ENCODE data around the gene ACSM5.
"Not testable (repeated sequence)": the region's sequence is repeated elsewhere in the genome, so short reads cannot be mapped to it uniquely, and the experiment has no call there.

Gene ACSM5

DNA sequence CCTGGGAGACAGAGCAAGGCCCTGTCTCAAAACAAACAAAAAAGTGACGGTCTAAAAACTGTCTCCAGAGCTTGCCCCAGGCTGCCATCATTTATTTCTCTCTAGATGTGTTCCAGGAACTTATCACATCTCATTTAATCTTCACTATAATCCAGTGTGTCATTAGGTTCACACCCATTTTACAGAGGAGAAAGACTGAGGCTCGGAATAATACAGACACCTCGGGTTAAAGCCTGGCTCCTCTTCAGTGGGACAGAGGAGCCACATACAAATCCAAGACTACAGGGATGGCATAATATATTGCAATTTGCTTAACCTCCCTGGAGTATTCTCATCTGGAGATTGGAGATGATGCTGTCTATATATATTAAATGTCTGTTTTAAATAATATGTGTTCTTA is 10.7 kb upstream of the ACSM5 start:
- no peak for DNase-seq (ENCODE audit: low read depth)

DNA sequence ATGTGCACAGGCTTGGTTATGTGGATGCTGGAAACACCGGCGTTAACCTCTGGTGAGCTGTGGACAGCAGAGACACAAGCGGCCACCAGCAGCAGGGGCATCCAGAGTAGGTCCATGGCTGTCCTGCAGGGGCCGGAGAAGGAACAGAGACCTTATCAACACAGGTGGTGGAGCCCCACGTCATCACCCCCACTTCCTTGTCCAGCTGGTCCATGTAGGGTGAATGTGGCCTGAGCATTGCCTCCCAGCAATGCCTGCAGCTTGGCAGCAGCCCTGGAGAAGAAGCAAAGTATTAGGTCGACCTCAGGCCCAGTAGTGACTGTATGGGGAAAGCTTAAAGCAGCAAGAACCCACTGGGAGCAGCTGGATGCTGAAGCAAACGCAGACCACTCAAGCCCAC is 10.1 kb upstream of the ACSM5 start:
- no peak for DNase-seq (ENCODE audit: low read depth)

DNA sequence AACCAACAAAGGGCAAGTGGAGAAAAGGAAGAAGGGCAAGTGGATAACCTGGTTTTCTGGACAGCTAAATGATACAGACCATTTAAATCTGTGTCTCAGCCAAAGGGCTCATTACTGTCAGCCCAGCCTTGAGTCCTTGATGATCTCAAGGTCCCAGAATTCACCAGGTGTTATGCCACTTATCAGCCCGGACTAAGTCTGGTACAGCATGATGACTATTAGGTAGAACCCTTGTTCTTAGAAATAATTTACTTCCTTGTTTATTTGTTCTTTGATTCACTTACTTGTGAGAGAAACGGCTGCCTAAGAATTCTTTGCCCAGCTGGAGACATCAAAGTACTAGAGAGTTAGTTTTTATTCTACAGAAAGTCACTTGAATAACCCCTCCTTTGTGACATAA is 8.3 kb upstream of the ACSM5 start:
- no peak for DNase-seq (ENCODE audit: low read depth)

DNA sequence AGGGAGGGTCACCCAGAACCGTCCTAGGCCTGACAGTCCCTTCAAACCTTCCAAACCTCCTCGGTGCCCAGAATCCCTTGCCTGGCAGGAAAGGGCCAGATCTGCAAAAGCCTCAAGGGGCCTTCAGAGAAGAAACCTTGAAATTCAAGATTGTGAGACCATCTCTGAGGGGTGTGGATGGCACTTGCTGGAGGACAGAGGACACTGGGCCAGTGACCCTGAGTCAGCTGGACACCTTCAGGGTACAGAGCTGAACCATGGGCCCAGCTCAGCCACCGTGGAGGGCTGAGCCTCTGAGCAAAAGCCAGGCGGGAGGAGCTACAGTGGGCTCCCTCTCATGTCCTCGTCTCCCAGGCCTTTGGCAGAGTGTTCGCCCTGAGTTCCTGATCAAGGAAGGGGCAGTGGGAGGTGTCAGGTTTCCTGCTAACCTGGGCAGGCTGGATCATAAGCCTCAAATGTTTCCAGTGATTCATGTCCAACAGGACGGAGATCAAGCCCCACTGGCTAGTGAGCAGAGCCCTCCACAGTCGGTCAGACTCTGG is 7.8 kb upstream of the ACSM5 start:
- DNase-seq (ENCODE audit: low read depth): no peak

DNA sequence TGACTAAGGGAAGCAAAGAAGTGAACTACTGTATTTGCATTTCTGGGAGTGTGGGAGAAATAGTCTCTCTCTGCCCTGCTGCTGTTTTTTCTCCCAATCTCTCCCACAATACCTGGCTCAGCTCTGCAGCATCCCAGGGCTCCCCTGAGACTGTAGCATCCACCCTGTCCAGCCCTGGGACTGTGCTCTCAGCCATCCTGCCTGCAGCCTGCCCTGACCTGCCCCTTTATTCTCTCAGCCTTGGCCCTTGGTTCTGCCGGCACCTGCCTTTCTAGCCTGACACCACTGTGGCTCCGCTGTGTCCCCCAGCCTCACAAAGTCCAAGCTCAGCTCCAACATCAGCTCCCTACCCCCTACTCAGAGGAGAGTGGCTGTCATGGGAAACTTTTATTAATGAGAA is 6.7 kb upstream of the ACSM5 start:
- DNase-seq (ENCODE audit: low read depth): no peak

DNA sequence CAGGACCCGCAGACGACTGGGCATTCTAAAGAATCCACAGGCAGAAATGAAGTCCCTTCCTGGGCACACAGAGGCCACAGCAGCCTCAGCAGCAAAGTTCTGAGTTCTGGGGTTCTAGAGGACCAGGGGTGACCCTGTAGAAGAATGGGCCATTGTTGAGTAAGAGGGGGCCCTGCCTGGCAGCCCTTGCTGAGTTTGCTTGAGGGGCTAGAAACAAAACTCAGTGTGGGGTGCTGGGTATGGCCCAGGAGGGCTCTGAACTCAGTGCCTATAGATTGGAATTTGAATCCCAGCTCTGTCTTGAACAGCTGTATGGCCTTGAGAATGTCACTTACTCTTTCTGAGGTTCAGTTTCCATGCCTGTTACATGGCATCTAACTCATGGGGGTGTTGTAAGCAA is 4.7 kb upstream of the ACSM5 start, which contains the start of gene PDILT:
TSS of gene PDILT (minus strand) at position 101 of the 400 bp plus-strand sequence. CDS start 5,437 bp downstream, outside the sequence.
- no peak for DNase-seq (ENCODE audit: low read depth)

DNA sequence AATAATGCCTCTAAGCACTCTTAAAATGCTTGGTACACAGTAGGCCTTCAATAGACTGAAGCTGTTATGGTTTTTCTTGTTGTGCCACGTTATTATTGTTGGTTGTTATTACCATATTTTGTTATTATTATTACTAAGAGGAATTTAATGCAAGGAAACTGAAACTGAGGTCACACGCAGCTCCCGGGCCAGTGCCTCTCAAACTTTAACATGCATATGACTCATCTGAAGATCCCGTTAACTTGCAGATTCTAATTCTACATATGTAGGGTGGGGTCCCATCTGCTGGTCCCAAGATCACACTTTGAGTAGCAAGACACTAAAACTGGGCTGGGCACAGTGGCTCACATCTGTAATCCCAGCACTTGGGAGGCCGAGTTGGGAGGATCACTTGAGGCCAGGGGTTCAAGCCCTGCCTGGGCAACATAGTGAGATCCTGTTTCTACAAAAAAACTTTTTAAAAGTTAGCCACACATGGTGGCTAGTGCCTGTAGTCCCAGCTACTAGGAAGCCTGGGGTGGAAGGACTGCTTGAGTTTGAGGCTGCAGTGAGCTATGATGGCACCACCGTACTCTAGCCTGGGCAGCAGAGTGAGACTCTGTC is 888 bp downstream of the ACSM5 start:
- no peak for DNase-seq (ENCODE audit: low read depth)

DNA sequence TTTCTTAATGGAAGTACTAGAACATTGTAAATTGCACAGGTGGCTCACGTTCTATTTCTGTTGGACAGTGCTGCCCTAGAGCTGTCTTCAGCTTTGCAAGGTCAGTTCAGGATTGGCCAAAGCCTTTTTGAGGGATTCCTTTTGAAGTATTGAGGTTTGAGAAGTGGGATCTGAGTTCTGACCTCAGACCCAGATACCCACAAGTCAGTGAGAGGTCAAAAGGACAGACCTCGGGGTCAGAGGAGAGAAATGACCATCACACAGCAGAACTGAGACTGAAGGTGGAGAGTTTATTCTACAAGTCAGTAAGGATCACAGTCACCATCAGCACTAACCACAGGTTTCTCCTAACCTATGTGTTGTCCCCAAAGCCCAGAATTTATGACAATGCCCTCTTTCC is 1.7 kb downstream of the ACSM5 start:
- DNase-seq (ENCODE audit: low read depth): no peak

DNA sequence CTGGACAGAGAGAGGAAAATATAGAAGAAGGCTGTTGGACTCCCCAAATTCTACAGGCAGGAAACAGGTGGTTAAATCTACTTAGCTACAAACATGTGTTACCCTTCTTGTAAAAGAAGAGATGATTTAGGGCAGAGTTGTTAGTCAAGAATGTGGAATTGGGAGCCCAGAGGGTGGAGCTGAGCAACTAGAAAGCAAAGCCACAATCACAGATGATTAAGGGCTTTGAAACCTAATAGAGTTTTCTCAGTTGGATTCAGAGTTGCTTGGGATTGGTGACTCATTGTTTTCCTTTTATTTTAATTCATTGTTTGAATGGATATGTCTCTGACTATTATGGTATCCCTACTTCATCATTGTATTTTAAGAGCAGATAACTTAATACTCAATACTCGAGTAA is 6.2 kb downstream of the ACSM5 start:
- DNase-seq (ENCODE audit: low read depth): no peak

DNA sequence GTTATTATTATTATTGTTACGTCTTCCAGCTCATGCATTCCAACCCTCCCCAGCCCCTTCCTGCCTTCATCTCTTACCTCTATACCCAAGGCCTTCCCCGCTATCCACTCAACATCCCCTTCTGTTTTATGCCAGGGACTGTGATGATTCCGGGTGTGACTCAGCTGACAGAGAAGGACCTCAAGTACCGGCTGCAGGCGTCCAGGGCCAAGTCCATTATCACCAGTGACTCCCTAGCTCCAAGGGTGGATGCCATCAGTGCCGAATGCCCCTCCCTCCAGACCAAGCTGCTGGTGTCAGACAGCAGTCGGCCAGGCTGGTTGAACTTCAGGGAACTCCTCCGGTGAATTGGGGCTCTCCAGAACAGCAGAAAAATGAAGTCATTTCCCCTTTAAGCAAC is 9.8 kb downstream of the ACSM5 start:
- not testable (repeated sequence) for DNase-seq (ENCODE audit: low read depth)

DNA sequence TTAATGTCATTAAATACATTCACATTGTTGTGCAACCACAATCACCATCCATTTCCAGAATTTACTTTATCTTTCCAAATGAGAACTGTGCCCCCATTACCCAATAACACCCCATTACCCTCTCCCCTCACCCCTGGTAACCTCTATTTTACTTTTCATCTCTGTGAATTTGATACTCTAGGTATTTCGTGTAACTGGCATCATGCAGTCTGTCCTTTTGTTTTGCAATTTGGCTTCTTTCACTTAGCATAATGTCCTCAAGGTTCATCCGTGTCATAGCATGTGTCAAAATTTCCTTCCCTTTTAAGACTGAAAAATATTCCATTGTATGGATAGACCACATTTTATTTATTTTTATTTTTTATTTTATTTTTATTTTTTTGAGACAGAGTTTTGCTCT is 12.4 kb downstream of the ACSM5 start:
- not testable (repeated sequence) for DNase-seq (ENCODE audit: low read depth)

DNA sequence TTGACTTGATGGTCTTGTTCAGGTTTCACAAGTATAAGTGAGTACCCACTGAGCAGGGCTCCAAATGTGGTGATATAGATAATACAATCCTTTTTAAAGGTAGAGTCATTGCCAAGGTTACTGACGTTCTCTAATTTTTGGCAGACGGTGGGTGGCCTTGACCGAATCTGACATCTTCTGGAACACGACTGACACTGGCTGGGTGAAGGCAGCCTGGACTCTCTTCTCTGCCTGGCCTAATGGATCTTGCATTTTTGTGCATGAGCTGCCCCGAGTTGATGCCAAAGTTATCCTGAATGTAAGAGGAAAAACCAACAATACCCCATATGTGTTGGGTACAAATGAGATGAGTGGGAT is 14.4 kb downstream of the ACSM5 start:
- not testable (repeated sequence) for DNase-seq (ENCODE audit: low read depth)

DNA sequence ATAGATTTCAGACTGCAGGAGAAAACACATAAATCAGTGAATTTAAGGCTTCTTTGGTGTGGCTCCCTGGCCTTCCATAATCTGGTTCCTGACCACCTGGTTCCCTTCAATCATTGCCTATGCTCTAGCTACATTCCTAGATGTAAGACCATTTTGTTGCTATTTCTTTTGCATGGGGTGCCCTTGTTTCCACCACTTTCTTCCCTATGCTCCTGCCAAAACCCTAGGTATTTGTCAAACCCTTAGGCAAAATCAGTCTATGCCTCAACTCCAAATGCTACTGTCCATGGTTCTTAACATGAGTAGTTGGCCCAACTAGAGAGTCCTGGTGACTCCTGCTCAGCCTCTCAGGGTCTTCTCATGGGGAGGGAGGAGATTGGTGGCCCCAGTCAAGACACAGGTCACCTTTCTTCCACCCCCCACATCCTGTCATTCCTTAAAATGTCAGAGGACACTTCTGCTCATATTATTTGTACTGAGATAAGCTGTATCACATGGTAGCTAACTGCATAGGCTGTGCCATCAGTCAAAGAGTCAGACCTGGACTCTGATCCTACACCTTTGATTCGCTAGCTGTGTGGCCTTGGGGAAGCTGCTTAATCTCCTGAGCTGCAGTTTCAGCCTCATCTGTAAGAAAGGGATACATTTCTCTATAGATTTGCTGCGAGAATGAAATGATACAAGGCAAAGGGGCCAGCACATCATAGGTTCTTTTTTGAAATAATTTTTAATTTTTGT is 15.0 kb downstream of the ACSM5 start:
- no peak for DNase-seq (ENCODE audit: low read depth)

DNA sequence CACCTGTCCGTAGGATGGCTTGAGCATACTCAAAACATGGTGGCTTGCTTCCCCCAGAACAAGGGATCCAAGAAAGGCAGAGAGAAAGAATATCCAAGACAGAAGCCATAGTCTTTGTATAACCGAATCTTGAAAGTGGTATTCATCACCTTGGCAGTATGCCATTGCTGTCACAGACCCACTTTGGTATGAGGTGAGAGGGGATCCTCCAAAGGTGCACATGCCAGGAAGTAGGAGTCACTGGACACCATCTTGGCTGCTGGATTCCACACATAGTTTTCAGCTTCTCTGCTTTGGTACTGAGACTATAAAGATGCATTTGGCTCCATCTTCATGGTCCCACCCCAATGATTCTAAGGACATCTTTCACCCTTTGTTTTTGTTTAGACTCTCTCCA is 18.1 kb downstream of the ACSM5 start:
- DNase-seq (ENCODE audit: low read depth): not testable (repeated sequence)

DNA sequence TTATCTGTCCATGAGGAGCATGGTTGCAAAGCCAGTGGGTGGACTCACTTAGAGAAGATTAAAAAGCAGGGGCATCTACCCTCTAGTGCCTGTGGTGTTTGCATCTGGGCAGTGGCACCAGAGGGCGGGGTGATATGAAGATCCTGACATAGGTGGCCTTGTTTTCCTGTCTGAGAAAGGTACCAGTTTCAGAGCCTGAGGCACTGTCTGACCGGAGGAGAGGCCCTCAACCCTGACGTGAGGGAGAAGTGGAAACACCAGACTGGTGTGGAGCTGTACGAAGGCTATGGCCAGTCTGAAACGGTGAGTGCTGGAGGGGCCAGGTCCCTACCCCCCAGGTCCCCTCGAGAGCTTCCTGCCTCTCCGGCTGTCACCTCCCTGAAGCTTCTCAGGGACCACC is 20.2 kb downstream of the ACSM5 start:
- DNase-seq (ENCODE audit: low read depth): not testable (repeated sequence)

DNA sequence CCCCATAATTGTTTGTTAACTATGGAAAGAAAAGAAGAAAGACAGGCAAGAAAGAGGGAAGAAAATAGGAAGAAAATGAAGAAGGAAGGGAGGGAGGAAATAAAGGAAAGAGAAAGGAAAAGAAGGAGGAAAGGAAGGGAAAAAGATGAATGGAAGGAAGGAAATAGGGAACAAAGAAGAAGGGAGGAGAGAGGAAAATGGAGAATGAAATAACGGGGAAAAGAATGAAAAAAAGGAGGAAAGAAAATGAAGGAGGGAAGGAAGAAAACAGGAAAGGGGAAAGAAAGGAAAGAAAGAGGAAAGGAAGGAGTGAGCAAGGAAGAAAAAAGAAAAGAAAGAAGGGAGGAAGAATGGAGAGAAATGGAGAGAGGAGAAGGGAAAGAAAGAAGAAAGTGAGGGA is 21.1 kb downstream of the ACSM5 start:
- not testable (repeated sequence) for DNase-seq (ENCODE audit: low read depth)

DNA sequence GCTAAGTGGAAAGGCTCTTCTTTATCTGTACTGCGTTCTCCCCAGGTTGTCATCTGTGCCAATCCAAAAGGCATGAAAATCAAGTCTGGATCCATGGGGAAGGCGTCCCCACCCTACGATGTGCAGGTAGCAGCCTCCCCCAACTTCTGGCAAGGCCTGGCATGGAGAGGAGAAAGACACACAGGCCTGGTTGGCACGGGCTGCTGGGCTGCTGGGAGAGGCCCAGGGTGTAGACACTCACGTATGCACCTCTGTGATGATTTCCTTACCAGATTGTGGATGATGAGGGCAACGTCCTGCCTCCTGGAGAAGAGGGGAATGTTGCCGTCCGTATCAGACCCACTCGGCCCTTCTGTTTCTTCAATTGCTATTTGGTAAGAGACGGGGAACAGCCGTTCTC is 21.6 kb downstream of the ACSM5 start:
- no peak for DNase-seq (ENCODE audit: low read depth)

DNA sequence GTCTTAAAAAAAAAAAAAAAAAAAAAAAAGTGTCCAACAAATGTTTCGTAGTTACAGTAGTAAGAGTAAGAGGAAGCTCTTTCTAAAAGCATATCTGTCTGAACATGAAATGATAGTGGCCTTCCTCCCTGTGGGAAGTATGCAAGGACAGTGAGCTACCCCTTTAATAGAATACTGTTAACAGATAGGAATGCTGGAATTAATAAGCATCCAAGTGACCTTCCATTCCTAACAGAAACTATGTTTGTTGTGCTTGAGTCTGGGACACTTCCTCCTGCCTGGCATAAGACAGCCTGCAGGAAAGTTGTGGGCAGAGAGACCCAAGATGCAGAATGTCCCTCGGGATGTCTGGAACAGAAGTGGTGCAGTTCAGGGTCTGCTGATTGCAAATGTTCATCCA is 29.6 kb downstream of the ACSM5 start:
- DNase-seq (ENCODE audit: low read depth): not testable (repeated sequence)

DNA sequence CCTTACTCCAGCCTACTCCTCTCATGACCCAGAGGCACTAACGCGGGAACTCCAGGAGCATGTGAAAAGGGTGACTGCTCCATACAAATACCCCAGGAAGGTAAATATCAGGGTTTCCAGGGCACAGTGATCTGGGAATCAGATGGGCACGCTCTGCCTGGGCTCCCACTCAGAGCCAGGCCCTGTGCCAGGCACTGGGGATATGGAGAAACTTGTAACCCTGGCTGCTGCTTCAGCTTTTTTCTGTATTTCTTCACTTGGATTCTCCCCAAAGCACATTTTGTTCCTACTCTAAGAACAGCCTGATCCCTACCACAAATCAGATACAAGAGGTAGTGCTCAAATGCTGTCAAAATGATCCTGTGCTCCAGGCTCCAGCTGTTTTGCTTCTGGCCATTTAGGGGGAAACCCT is 30.5 kb downstream of the ACSM5 start:
- not testable (repeated sequence) for DNase-seq (ENCODE audit: low read depth)

DNA sequence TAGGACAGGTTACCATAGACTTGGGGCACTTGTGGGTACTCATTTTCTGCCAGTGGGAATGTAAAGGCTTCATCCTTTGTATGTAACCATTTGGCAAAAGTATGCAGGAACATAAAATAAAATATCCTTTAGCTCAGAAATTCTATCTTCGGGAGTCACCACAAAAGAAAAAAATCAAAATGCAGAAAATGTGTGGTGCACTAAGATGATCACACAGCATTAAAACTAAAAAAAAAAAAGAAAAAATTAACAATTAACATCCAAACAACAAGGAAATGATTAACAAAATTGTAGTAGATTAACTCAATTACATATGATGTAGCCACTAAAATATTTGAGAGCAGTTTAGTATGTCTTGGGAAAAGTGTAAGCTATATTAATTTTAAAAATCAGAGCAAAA is 31.4 kb downstream of the ACSM5 start:
- DNase-seq (ENCODE audit: low read depth): not testable (repeated sequence)

DNA sequence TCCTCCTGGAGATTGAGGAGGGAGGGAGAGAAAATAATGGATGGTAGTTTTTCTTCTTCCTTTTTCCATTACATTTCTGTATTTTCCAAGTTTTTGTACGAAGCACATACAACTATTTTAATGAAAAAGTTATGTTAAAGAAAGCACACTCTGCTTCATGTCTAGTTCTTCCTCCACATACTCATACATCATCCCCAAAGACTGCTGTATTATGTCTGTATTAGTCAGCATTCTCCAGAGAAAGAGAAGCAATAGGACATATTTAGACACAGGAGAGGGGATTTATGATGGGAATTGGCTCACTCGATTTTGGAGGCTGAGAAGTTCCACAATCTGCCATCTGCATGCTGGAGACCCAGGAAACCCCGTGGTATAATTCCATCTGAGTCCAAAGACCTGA is 31.9 kb downstream of the ACSM5 start:
- DNase-seq (ENCODE audit: low read depth): no peak

DNA sequence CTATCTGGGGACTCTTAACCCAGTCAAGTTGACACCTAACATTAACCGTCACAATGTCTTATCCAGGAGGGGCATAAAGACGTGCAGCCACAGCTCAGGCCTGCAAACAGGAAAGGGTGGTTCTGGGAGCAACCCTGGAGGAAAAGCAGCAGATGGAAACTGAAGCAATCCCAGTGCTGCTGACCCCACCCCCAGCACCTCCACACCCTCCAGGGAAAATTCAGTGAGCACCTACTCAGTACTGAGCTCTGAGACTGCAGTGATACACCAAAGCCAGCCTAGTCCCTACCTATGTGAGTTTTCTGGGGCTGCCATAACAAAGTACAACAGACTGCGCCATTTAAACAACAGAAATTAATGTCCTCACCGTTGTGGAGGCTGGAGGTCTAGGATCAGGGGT is 32.5 kb downstream of the ACSM5 start:
- not testable (repeated sequence) for DNase-seq (ENCODE audit: low read depth)

DNA sequence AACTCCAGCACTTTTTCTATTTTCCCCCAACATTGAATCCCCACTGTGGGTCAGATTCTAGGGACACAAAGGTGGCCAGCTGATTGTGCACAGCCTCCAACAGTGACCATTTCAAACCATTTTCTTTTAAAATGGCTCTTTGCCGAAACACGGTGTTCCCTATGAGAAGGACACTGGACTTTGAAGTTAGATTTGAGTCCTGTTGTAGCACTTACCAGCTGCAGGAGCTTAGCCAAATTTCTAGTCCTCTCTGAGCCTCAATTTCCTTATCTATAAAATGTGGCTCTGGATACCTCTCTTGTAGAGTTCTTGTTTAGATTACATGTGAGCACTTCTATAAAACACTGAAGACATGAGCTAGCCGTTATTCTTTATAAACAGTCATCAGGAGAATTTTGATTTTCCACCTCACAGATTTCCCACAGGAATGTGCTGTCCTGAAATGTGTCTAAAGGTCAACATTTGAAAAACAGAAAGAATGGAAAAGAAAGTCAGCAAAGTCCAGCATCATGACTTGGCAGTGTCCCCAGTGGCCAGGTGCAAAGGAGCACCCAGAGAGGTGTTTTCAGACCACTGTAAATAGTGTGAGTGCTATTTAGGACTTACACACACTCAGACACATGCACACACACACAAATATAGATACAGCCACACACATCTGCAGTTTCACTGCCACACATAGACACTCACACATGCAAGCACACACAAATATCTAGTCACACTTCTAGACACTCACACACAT is 37.5 kb downstream of the ACSM5 start:
- DNase-seq (ENCODE audit: low read depth): not testable (repeated sequence)

All from fibroblast of gingiva (primary cell).